Aorta (tissue), 5 donors: ENCODE results near the gene CBARP. TPM values are rescaled to one million over a fixed set of nuclear protein-coding genes. Genes with fewer than 3 reads are reported as not detected.

ENCODE experiments used
- ATAC-seq: fragments of 200-7000 bp; cut with Tn5 transposase; one replicate; pipeline ENCODE4 v1.9.1; 2022; ENCODE audit warnings: moderate library complexity; ENCODE audit not compliant: low FRiP score
- DNase-seq, 2 donors: peaks; one replicate each; pipeline ENCODE4 v3.0.0-alpha.2; 2020
- H3K27ac ChIP-seq, 2 donors: one replicate each; pipeline ENCODE4 v1.5.1; 2013; ENCODE audit warnings: low read length in 2 of 2, mild to moderate bottlenecking in 2 of 2, moderate library complexity in 2 of 2, control low read depth in 1 of 2, inconsistent platforms in 1 of 2, low read depth in 1 of 2
- H3K27me3 ChIP-seq, 2 donors: one replicate each; pipeline ENCODE4 v1.6.1; 2013; ENCODE audit warnings: control low read depth in 1 of 2, low read length in 1 of 2, mild to moderate bottlenecking in 1 of 2, moderate library complexity in 1 of 2; ENCODE audit not compliant: insufficient read depth in 2 of 2, control insufficient read depth in 1 of 2
- H3K36me3 ChIP-seq, 2 donors: one replicate each; pipeline ENCODE4 v1.6.1; 2013; ENCODE audit warnings: control low read depth in 1 of 2, low read length in 1 of 2, mild to moderate bottlenecking in 1 of 2; ENCODE audit not compliant: insufficient read depth in 2 of 2, control insufficient read depth in 1 of 2
- H3K4me1 ChIP-seq, 2 donors: one replicate each; pipeline ENCODE4 v1.6.1; 2013; ENCODE audit warnings: low read length in 2 of 2, control low read depth in 1 of 2, mild to moderate bottlenecking in 1 of 2, moderate library complexity in 1 of 2; ENCODE audit not compliant: insufficient read depth in 2 of 2, control insufficient read depth in 1 of 2
- H3K4me3 ChIP-seq, 2 donors: one replicate each; pipeline ENCODE4 v1.5.1; 2013; ENCODE audit warnings: low read length in 2 of 2, control low read depth in 1 of 2, mild to moderate bottlenecking in 1 of 2
- H3K9me3 ChIP-seq: one replicate; pipeline ENCODE4 v1.6.1; 2013; ENCODE audit warnings: mild to moderate bottlenecking, low read length; ENCODE audit not compliant: control insufficient read depth
- WGBS, 2 donors: extraction: QIAGEN DNeasy Blood & Tissue Kit; methylation state at CpG; one replicate each; pipeline ENCODE4 v1.1.7; 2013; 5-methylcytosine and 5-hydroxymethylcytosine counted together
- intact Hi-C, 2 donors: fragments of 100-400 bp; cut with DNase I; formaldehyde crosslinking; loops; one replicate each; pipeline versions ENCODE4 v1.14.2 to v1.15.0; 2022
- polyA plus RNA-seq, 2 donors: library from polyadenylated mRNA; stranded (reverse); fragments of 200-250 nt; gene quantifications; one replicate each; pipeline ENCODE4 v1.2.3, GENCODE V29; 2013
- total RNA-seq, 2 donors: library from RNA; stranded (reverse); fragmentation: NEBNext Ultra II Directional; extraction: Animal tissue kit (Norgen Biotek cat#: 25700); gene quantifications; one replicate each; pipeline ENCODE4 v1.2.1, GENCODE V29; 2021
- donor health status: healthy with polysubstance abuse.
- donor health status: Bipolar disorder and iron deficiency.
- donor health status: DM: no; HTN: no; CAD: no.
- donor health status: DM: no; HTN: no; CAD: no.
- donor health status: DM: yes; HTN: yes; CAD: no.

The CBARP gene
- total and polyA plus RNA-seq, 4 donors: 0.88 to 3.7 (median 2.0) TPM

- Histone ChIP-seq H3K27ac (no peak overlapping the region), H3K4me3 (no peak overlapping the region), H3K27me3 (no peaks in the 10 kb centered on the region), H3K36me3 (peaks cover 6 to 9% of the 10 kb centered on the region in 2 donors), H3K4me1 (peaks cover 0 to 2% of the 10 kb centered on the region in 2 donors), H3K9me3 (no peaks in the 10 kb centered on the region)
- intact Hi-C loops: no loop called here
- WGBS, 2 donors: 67 to 71% methylated on average over 23 of the region's 23 CpGs
- DNase-seq (no peak), ATAC-seq (no peak)
These were observed 19.8 kb upstream of the CBARP start for GRCh38 chr19:1257475-1258162.

GRCh38 chr19:1256646-1257474 lies 19.1 kb upstream of the CBARP start:
- intact Hi-C loops: no loop called here
- peaks cover 0 to 2% of the 10 kb centered on the region in 2 donors for H3K4me1 ChIP-seq
- ATAC-seq (no peak), DNase-seq (no peak)
- H3K27me3 ChIP-seq: no peaks in the 10 kb centered on the region
- no peaks in the 10 kb centered on the region for H3K9me3 ChIP-seq
- WGBS, 2 donors: 87 to 88% methylated on average over 46 of the region's 46 CpGs
- no peak overlapping the region for H3K27ac ChIP-seq
- peaks cover 6 to 9% of the 10 kb centered on the region in 2 donors for H3K36me3 ChIP-seq
- H3K4me3 ChIP-seq: no peak overlapping the region

GRCh38 chr19:1255186-1256161 lies 17.7 kb upstream of the CBARP start:
- H3K27ac ChIP-seq: peak overlapping the region in 1 of 2 donors; percentile 11
- 84 to 85% methylated on average over 52 of the region's 52 CpGs for WGBS, 2 donors
- no peak for DNase-seq
- H3K27me3 ChIP-seq: no peaks in the 10 kb centered on the region
- intact Hi-C loops: no loop called here
- no peaks in the 10 kb centered on the region for H3K9me3 ChIP-seq
- no peak for ATAC-seq
- H3K4me1 ChIP-seq: peaks cover 0 to 1% of the 10 kb centered on the region in 2 donors
- H3K36me3 ChIP-seq: peaks cover 6 to 9% of the 10 kb centered on the region in 2 donors
- H3K4me3 ChIP-seq: no peak overlapping the region

- H3K9me3 ChIP-seq: no peaks in the 10 kb centered on the region
- peaks cover 6 to 9% of the 10 kb centered on the region in 2 donors for H3K36me3 ChIP-seq
- no peak overlapping the region for H3K4me3 ChIP-seq
- 81 to 84% methylated on average over 20 of the region's 20 CpGs for WGBS, 2 donors
- peak overlapping the region; percentile 12 to 97 for H3K27ac ChIP-seq
- ATAC-seq (no peak), DNase-seq (no peak)
- no peaks in the 10 kb centered on the region for H3K4me1 ChIP-seq
- no peaks in the 10 kb centered on the region for H3K27me3 ChIP-seq
- intact Hi-C loops: no loop called here
These were observed 16.9 kb upstream of the CBARP start for GRCh38 chr19:1254530-1255185.

GRCh38 chr19:1254081-1254527 lies 16.3 kb upstream of the CBARP start:
- Histone ChIP-seq H3K4me1 (no peaks in the 10 kb centered on the region), H3K27me3 (no peaks in the 10 kb centered on the region), H3K27ac (peak overlapping the region; percentile 76 to 97), H3K4me3 (no peak overlapping the region), H3K36me3 (peaks cover 6 to 9% of the 10 kb centered on the region in 2 donors), H3K9me3 (no peaks in the 10 kb centered on the region)
- DNase-seq (peak in 1 of 2 donors; percentile 67), ATAC-seq (no peak)
- intact Hi-C loops: no loop called here
- 83 to 87% methylated on average over 29 to 37 of the region's 37 CpGs for WGBS, 2 donors

GRCh38 chr19:1253514-1254080 lies 15.8 kb upstream of the CBARP start:
- ATAC-seq: no peak
- H3K4me3 ChIP-seq: no peak overlapping the region

GRCh38 chr19:1252821-1253513 lies 15.2 kb upstream of the CBARP start:
- Histone ChIP-seq H3K27me3 (peaks cover 0 to 2% of the 10 kb centered on the region in 2 donors), H3K9me3 (no peaks in the 10 kb centered on the region), H3K36me3 (peaks cover 6 to 9% of the 10 kb centered on the region in 2 donors), H3K4me1 (no peaks in the 10 kb centered on the region), H3K4me3 (peak overlapping the region in 1 of 2 donors; percentile 21), H3K27ac (peak overlapping the region; percentile 76 to 97)
- peak; percentile 96 to 97 for DNase-seq
- intact Hi-C loops: no loop called here
- ATAC-seq: peak; percentile 70
- 1% methylated on average over 15 to 26 of the region's 26 CpGs for WGBS, 2 donors

More at GRCh38 chr19:1253514-1254080, 15.8 kb upstream of the CBARP start:
- no peak for DNase-seq
- Histone ChIP-seq H3K36me3 (peaks cover 6 to 9% of the 10 kb centered on the region in 2 donors), H3K9me3 (no peaks in the 10 kb centered on the region), H3K27ac (peak overlapping the region; percentile 76 to 97), H3K4me1 (no peaks in the 10 kb centered on the region), H3K27me3 (no peaks in the 10 kb centered on the region)
- intact Hi-C loops: no loop called here
- 31 to 40% methylated on average over 16 to 23 of the region's 23 CpGs for WGBS, 2 donors
